ENCODE results near the gene NOTCH3. TPM values are rescaled to one million over a fixed set of nuclear protein-coding genes. Genes with fewer than 3 reads are reported as not detected.

NOTCH3 gene
- total RNA-seq, 1 experiment from 2014 or later = 164 TPM

- Mint-ChIP-seq H3K27ac (no peak overlapping the region; a peak in 1 of 7 replicates), H3K27me3 (ENCODE audit: low read depth) (peaks cover 20% of the 10 kb centered on the region), H3K4me3 (no peak overlapping the region), H3K4me1 (peaks cover 2 to 6% of the 10 kb centered on the region in 2 experiments; a peak in 3 of 4 replicates), H3K36me3 (ENCODE audit: insufficient read depth in 1 of 3, low read depth in 3 of 3) (no peaks in the 10 kb centered on the region), H3K9me3 (peaks cover 17 to 22% of the 10 kb centered on the region in 2 experiments)
- Histone ChIP-seq H2BK20ac (ENCODE audit: low read depth, low read length, poor library complexity, severe bottlenecking) (no peak overlapping the region), H4K20me1 (ENCODE audit: control insufficient read depth, insufficient read depth, insufficient read length) (no peaks in the 10 kb centered on the region), H3K4me2 (ENCODE audit: insufficient read depth, insufficient read length, low read length) (no peak overlapping the region), H3T11ph (ENCODE audit: low read length) (no peak overlapping the region), H3K9me3 (ENCODE audit: control insufficient read depth, low read depth, low read length) (no peaks in the 10 kb centered on the region), H4K91ac (ENCODE audit: insufficient read length, low read depth, low read length) (no peak overlapping the region), H3K23ac (ENCODE audit: insufficient read length, low read depth, low read length) (no peak overlapping the region), H2BK12ac (ENCODE audit: insufficient read length, low read depth, low read length) (no peak overlapping the region), H3K79me1 (ENCODE audit: insufficient read depth, low read depth, low read length, poor library complexity, severe bottlenecking) (no peaks in the 10 kb centered on the region), H3K56ac (ENCODE audit: insufficient read length, low read depth, low read length) (no peak overlapping the region), H4K8ac (replicated peaks; ENCODE audit: insufficient read length, low read depth, low read length) (no peak overlapping the region), H4K5ac (ENCODE audit: insufficient read length, low read depth, low read length) (no peak overlapping the region), H3K4me1 (ENCODE audit: insufficient read depth, low read length) (no peaks in the 10 kb centered on the region), H3K4ac (ENCODE audit: low read depth, low read length) (no peak overlapping the region), H3K79me2 (ENCODE audit: insufficient read depth, low read length) (no peaks in the 10 kb centered on the region), H2BK5ac (ENCODE audit: insufficient read length, low read length) (no peak overlapping the region), H3K27ac (ENCODE audit: insufficient read length, low read depth, low read length) (no peak overlapping the region), H3K18ac (ENCODE audit: insufficient read length, low read depth, low read length) (no peak overlapping the region), H2BK120ac (ENCODE audit: low read depth, low read length, poor library complexity, severe bottlenecking) (no peak overlapping the region), H3K23me2 (ENCODE audit: insufficient read length, low read depth, low read length, poor library complexity, severe bottlenecking) (no peaks in the 10 kb centered on the region), H3K9ac (ENCODE audit: extremely low read depth, insufficient read length, low read length) (no peak overlapping the region), H2AFZ (ENCODE audit: low read length) (no peak overlapping the region), H2BK15ac (ENCODE audit: low read depth, low read length) (no peak overlapping the region), H3K14ac (ENCODE audit: insufficient read depth, low read length) (no peak overlapping the region), H3K27me3 (ENCODE audit: insufficient read depth, low read length) (no peaks in the 10 kb centered on the region), H2AK5ac (ENCODE audit: insufficient read length, low read length) (no peak overlapping the region)
- no peak for TF ChIP-seq CTCF (conservative IDR thresholded peaks at IDR 0.05)
- DNase-seq = no peak
- WGBS (ENCODE audit: extremely low coverage, insufficient read length, low lambda C conversion rate) = no CpG with 5 or more reads among the region's 25 CpGs
These were observed 59.7 kb downstream of the NOTCH3 start for GRCh38 chr19:15141143-15141542.

Data from H9 (cell line).